ENCODE results near the gene CEP20.

CEP20 gene

GRCh38 chr16:15897121-15897780 lies 8.8 kb upstream of the CEP20 start:
- no peak for DNase-seq

- no peak for DNase-seq
Observed at GRCh38 chr16:15894571-15895374, 6.4 kb upstream of the CEP20 start.

GRCh38 chr16:15891508-15891907 lies 3.1 kb upstream of the CEP20 start:
- DNase-seq, result no peak

GRCh38 chr16:15887283-15887682 lies 1.1 kb downstream of the CEP20 start:
- no peak for DNase-seq

GRCh38 chr16:15886078-15886477 lies 2.3 kb downstream of the CEP20 start:
- no peak for DNase-seq

- DNase-seq, result no peak
Observed at GRCh38 chr16:15885560-15886001, 2.8 kb downstream of the CEP20 start.

GRCh38 chr16:15882563-15882962 lies 5.8 kb downstream of the CEP20 start:
- no peak for DNase-seq

GRCh38 chr16:15881794-15882379 lies 6.5 kb downstream of the CEP20 start:
- DNase-seq, result no peak

- DNase-seq, result no peak
Observed at GRCh38 chr16:15880434-15881308, 7.7 kb downstream of the CEP20 start.

- DNase-seq, result no peak
Observed at GRCh38 chr16:15879255-15879811, 9.1 kb downstream of the CEP20 start.

- no peak for DNase-seq
Observed at GRCh38 chr16:15876503-15876902, 11.9 kb downstream of the CEP20 start.

- DNase-seq, result no peak
Observed at GRCh38 chr16:15874745-15875314, 13.6 kb downstream of the CEP20 start.

- DNase-seq, result no peak
Observed at GRCh38 chr16:15873737-15874136, 14.7 kb downstream of the CEP20 start.

- no peak for DNase-seq
Observed at GRCh38 chr16:15873301-15873700, 15.1 kb downstream of the CEP20 start.

GRCh38 chr16:15870011-15870410 lies 18.4 kb downstream of the CEP20 start:
- no peak for DNase-seq

- no peak for DNase-seq
Observed at GRCh38 chr16:15866451-15866850, 22.0 kb downstream of the CEP20 start.

GRCh38 chr16:15865742-15866141 lies 22.7 kb downstream of the CEP20 start:
- no peak for DNase-seq

- no peak for DNase-seq
Observed at GRCh38 chr16:15864939-15865338, 23.5 kb downstream of the CEP20 start.

- DNase-seq, result no peak
Observed at GRCh38 chr16:15861996-15862395, 26.4 kb downstream of the CEP20 start.

- DNase-seq, result no peak
Observed at GRCh38 chr16:15858921-15859668, 29.3 kb downstream of the CEP20 start.

- DNase-seq, result no peak
Observed at GRCh38 chr16:15857724-15858560, 30.5 kb downstream of the CEP20 start.
